Right renal cortex interstitium (tissue), 3 donors: ENCODE results near the gene TXLNG. TPM values are rescaled to one million over a fixed set of nuclear protein-coding genes. Genes with fewer than 3 reads are reported as not detected.

Experiments used
- DNase-seq, 3 donors: peaks; one replicate each; pipeline ENCODE4 v3.0.0-alpha.2; 2013; ENCODE audit warnings: low read depth in 3 of 3, low spot score in 2 of 3
- polyA plus RNA-seq, 3 donors: library from polyadenylated mRNA; unstranded; fragments of 120-200 nt; gene quantifications; one replicate each; pipeline ENCODE4 v1.2.1, GENCODE V29; 2013; ENCODE audit not compliant: insufficient read length in 3 of 3

TXLNG gene
- polyA plus RNA-seq, 3 donors, result 15.7 to 17.1 (median 16.0) TPM

GRCh38 chrX:16870862-16871815 lies 84.9 kb downstream of the TXLNG start:
- DNase-seq, result no peak

- DNase-seq, result no peak
These were observed 86.8 kb downstream of the TXLNG start for GRCh38 chrX:16873106-16873505.

- DNase-seq, result no peak
These were observed 88.3 kb downstream of the TXLNG start for GRCh38 chrX:16874458-16875095.

GRCh38 chrX:16876696-16877095 lies 90.4 kb downstream of the TXLNG start:
- no peak for DNase-seq

GRCh38 chrX:16882169-16882568 lies 95.9 kb downstream of the TXLNG start:
- no peak for DNase-seq

GRCh38 chrX:16882702-16883486 lies 96.6 kb downstream of the TXLNG start:
- no peak for DNase-seq

- no peak for DNase-seq
These were observed 97.2 kb downstream of the TXLNG start for GRCh38 chrX:16883487-16883804.

GRCh38 chrX:16885628-16886027 lies 99.4 kb downstream of the TXLNG start:
- DNase-seq, result no peak

GRCh38 chrX:16892504-16893362 lies 106.5 kb downstream of the TXLNG start:
- no peak for DNase-seq

Other genes with a start within 250 kb of the TXLNG start
- gene S100G, start 136.3 kb upstream of the TXLNG start, polyA plus RNA-seq, result not detected
- gene CTPS2, start 73.8 kb upstream of the TXLNG start, polyA plus RNA-seq, result 10 to 100 TPM; 35.6 to 40.9 (median 36.2) TPM
- 10 to 100 TPM; 26.9 to 34.6 (median 32.3) TPM for gene SYAP1, start 66.9 kb upstream of the TXLNG start, polyA plus RNA-seq
- gene RBBP7, start 83.9 kb downstream of the TXLNG start, polyA plus RNA-seq, result 100 to 1,000 TPM; 226 to 246 (median 245) TPM
- gene REPS2, start 160.2 kb downstream of the TXLNG start, polyA plus RNA-seq, result 10 to 100 TPM; 11.7 to 20.1 (median 18.4) TPM